HUES6 (cell line): ENCODE results near the gene RPRML.

ENCODE experiments used
- H3K27ac ChIP-seq: 2 replicates; pipeline ENCODE4 v1.7.0; 2013; ENCODE audit warnings: low read depth, mild to moderate bottlenecking, low read length, inconsistent platforms
- H3K27me3 ChIP-seq: 2 replicates; pipeline ENCODE4 v1.6.1; 2013; ENCODE audit warnings: low read length; ENCODE audit not compliant: control insufficient read depth, insufficient read depth
- H3K36me3 ChIP-seq: 2 replicates; pipeline ENCODE4 v1.6.1; 2013; ENCODE audit warnings: low read length; ENCODE audit not compliant: control insufficient read depth, insufficient read depth
- H3K4me1 ChIP-seq: 2 replicates; pipeline ENCODE4 v1.6.1; 2013; ENCODE audit warnings: low read length; ENCODE audit not compliant: control insufficient read depth, insufficient read depth
- H3K4me3 ChIP-seq: 2 replicates; pipeline ENCODE4 v1.5.1; 2013; ENCODE audit warnings: low read depth, low read length
- H3K9ac ChIP-seq: one replicate; pipeline ENCODE4 v1.6.1; 2013; ENCODE audit warnings: mild to moderate bottlenecking, low read length
- H3K9me3 ChIP-seq: 2 replicates; pipeline ENCODE4 v1.6.1; 2013; ENCODE audit warnings: low read depth, low read length; ENCODE audit not compliant: control insufficient read depth, insufficient read depth

The RPRML gene

GRCh38 chr17:46944931-46945330, 34.1 kb downstream of the RPRML start:
- Histone ChIP-seq H3K27me3 (no peaks in the 10 kb centered on the region; the same call in 1 of the 2 replicates), H3K4me3 (no peak overlapping the region), H3K27ac (no peak overlapping the region), H3K9me3 (no peaks in the 10 kb centered on the region), H3K9ac (no peak overlapping the region), H3K36me3 (peaks cover 19% of the 10 kb centered on the region), H3K4me1 (peaks cover 28% of the 10 kb centered on the region)

GRCh38 chr17:46943501-46944393, 35.3 kb downstream of the RPRML start:
- H3K9me3 ChIP-seq, result no peaks in the 10 kb centered on the region
- peaks cover 28% of the 10 kb centered on the region for H3K4me1 ChIP-seq
- peaks cover 25% of the 10 kb centered on the region for H3K36me3 ChIP-seq
- H3K27me3 ChIP-seq, result no peaks in the 10 kb centered on the region; the same call in 1 of the 2 replicates
- no peak overlapping the region for H3K9ac ChIP-seq
- no peak overlapping the region for H3K27ac ChIP-seq
- H3K4me3 ChIP-seq, result no peak overlapping the region

GRCh38 chr17:46943218-46943500, 35.9 kb downstream of the RPRML start:
- H3K27ac ChIP-seq, result no peak overlapping the region
- no peak overlapping the region for H3K4me3 ChIP-seq
- peaks cover 28% of the 10 kb centered on the region for H3K4me1 ChIP-seq
- H3K9ac ChIP-seq, result no peak overlapping the region
- peaks cover 31% of the 10 kb centered on the region for H3K36me3 ChIP-seq
- H3K27me3 ChIP-seq, result no peaks in the 10 kb centered on the region
- H3K9me3 ChIP-seq, result no peaks in the 10 kb centered on the region

- H3K27ac ChIP-seq, result no peak overlapping the region
- no peak overlapping the region for H3K9ac ChIP-seq
- no peaks in the 10 kb centered on the region for H3K9me3 ChIP-seq
- H3K36me3 ChIP-seq, result peaks cover 35% of the 10 kb centered on the region
- H3K4me3 ChIP-seq, result no peak overlapping the region
- H3K27me3 ChIP-seq, result no peaks in the 10 kb centered on the region
- H3K4me1 ChIP-seq, result peaks cover 28% of the 10 kb centered on the region
Observed at GRCh38 chr17:46942441-46943217, 36.4 kb downstream of the RPRML start.

- Histone ChIP-seq H3K27me3 (no peaks in the 10 kb centered on the region), H3K36me3 (peaks cover 50% of the 10 kb centered on the region), H3K4me3 (no peak overlapping the region), H3K9me3 (no peaks in the 10 kb centered on the region), H3K4me1 (peaks cover 28% of the 10 kb centered on the region), H3K27ac (no peak overlapping the region), H3K9ac (no peak overlapping the region)
Observed at GRCh38 chr17:46940692-46941404, 38.2 kb downstream of the RPRML start.

GRCh38 chr17:46935658-46936266, 43.3 kb downstream of the RPRML start:
- H3K27me3 ChIP-seq, result no peaks in the 10 kb centered on the region
- peaks cover 96% of the 10 kb centered on the region for H3K36me3 ChIP-seq
- no peaks in the 10 kb centered on the region for H3K4me1 ChIP-seq
- H3K9me3 ChIP-seq, result no peaks in the 10 kb centered on the region
- H3K27ac ChIP-seq, result no peak overlapping the region
- no peak overlapping the region for H3K4me3 ChIP-seq
- H3K9ac ChIP-seq, result peak overlapping the region; percentile 10

GRCh38 chr17:46931596-46931995, 47.5 kb downstream of the RPRML start:
- Histone ChIP-seq H3K27me3 (no peaks in the 10 kb centered on the region), H3K9me3 (no peaks in the 10 kb centered on the region), H3K27ac (no peak overlapping the region), H3K4me1 (peaks cover 5% of the 10 kb centered on the region; the same call in 1 of the 2 replicates), H3K36me3 (peaks cover 77% of the 10 kb centered on the region), H3K4me3 (no peak overlapping the region), H3K9ac (no peak overlapping the region)

GRCh38 chr17:46930051-46930450, 49.0 kb downstream of the RPRML start:
- H3K27me3 ChIP-seq, result no peaks in the 10 kb centered on the region
- peaks cover 62% of the 10 kb centered on the region for H3K36me3 ChIP-seq
- H3K4me1 ChIP-seq, result peaks cover 5% of the 10 kb centered on the region; the same call in 1 of the 2 replicates
- H3K27ac ChIP-seq, result no peak overlapping the region
- H3K9ac ChIP-seq, result no peak overlapping the region
- no peaks in the 10 kb centered on the region for H3K9me3 ChIP-seq
- no peak overlapping the region for H3K4me3 ChIP-seq

- Histone ChIP-seq H3K27ac (no peak overlapping the region), H3K4me1 (peaks cover 5% of the 10 kb centered on the region; the same call in 1 of the 2 replicates), H3K4me3 (no peak overlapping the region), H3K27me3 (no peaks in the 10 kb centered on the region), H3K9ac (no peak overlapping the region), H3K9me3 (no peaks in the 10 kb centered on the region), H3K36me3 (peaks cover 55% of the 10 kb centered on the region)
Observed at GRCh38 chr17:46929413-46929812, 49.6 kb downstream of the RPRML start.

- H3K36me3 ChIP-seq, result peaks cover 48% of the 10 kb centered on the region
- H3K27ac ChIP-seq, result no peak overlapping the region
Observed at GRCh38 chr17:46928467-46929261, 50.4 kb downstream of the RPRML start.

More at GRCh38 chr17:46928467-46929261, 50.4 kb downstream of the RPRML start:
- no peaks in the 10 kb centered on the region for H3K27me3 ChIP-seq
- no peaks in the 10 kb centered on the region for H3K9me3 ChIP-seq
- no peak overlapping the region for H3K4me3 ChIP-seq
- H3K4me1 ChIP-seq, result peaks cover 5% of the 10 kb centered on the region; the same call in 1 of the 2 replicates
- no peak overlapping the region for H3K9ac ChIP-seq
